Right atrium auricular region (tissue), 2 donors: ENCODE measurements around the gene PTPRO. TPM values are rescaled to one million over a fixed set of nuclear protein-coding genes. Genes with fewer than 3 reads are reported as not detected.

ENCODE experiments used
- DNase-seq: peaks from one replicate; pipeline ENCODE4 v3.0.0-alpha.2; 2019; ENCODE audit warnings: low spot score
- H3K27ac ChIP-seq, 2 donors: fragments of 200-600 bp; sonication (generic); 1 replicate in 1 of 2; 2 replicates in 1 of 2; pipeline ENCODE4 v1.5.1; 2016 to 2019
- H3K27me3 ChIP-seq, 2 donors: fragments of 200-600 bp; sonication (generic); one replicate each; pipeline versions ENCODE4 v1.5.1 to v1.6.0; 2017 to 2019
- H3K36me3 ChIP-seq: fragments of 200-600 bp; sonication (generic); one replicate; pipeline ENCODE4 v1.5.1; 2016
- H3K4me1 ChIP-seq, 2 donors: fragments of 200-600 bp; sonication (generic); one replicate each; pipeline versions ENCODE4 v1.5.1 to v1.6.0; 2017 to 2019
- H3K4me3 ChIP-seq, 2 donors: fragments of 200-600 bp; sonication (generic); 1 replicate in 1 of 2; 2 replicates in 1 of 2; pipeline ENCODE4 v1.5.1; 2017 to 2019; ENCODE audit warnings: mild to moderate bottlenecking in 1 of 2, moderate library complexity in 1 of 2
- H3K9me3 ChIP-seq, 2 donors: fragments of 200-600 bp; sonication (generic); one replicate each; pipeline ENCODE4 v1.5.1; 2019
- CTCF ChIP-seq, 2 donors: fragments of 200-600 bp; sonication (generic); IDR thresholded peaks; one replicate each; pipeline ENCODE4 v1.5.1; 2019; ENCODE audit warnings: antibody characterized with exemption in 2 of 2
- total RNA-seq, 2 donors: library from RNA; depleted of rRNA; stranded (reverse); fragments of >200 nt; gene quantifications; one replicate each; pipeline ENCODE4 v1.1.0, GENCODE V29; 2016

The PTPRO gene
- total RNA-seq, 2 donors from 2014 or later: 0.30 to 2.9 TPM

GRCh38 chr12:15335959-15336358 is 13.7 kb downstream of the PTPRO start:
- H3K27me3 ChIP-seq: no peaks in the 10 kb centered on the region
- no peaks in the 10 kb centered on the region for H3K4me1 ChIP-seq
- H3K9me3 ChIP-seq: no peaks in the 10 kb centered on the region
- no peak overlapping the region for H3K4me3 ChIP-seq
- no peak overlapping the region for H3K27ac ChIP-seq
- TF ChIP-seq CTCF (IDR thresholded peaks at IDR 0.05): no peak
- DNase-seq: no peak
- no peaks in the 10 kb centered on the region for H3K36me3 ChIP-seq

- H3K36me3 ChIP-seq: no peaks in the 10 kb centered on the region
These were observed 14.7 kb downstream of the PTPRO start for GRCh38 chr12:15336768-15337553.

GRCh38 chr12:15341371-15341770 is 19.1 kb downstream of the PTPRO start:
- TF ChIP-seq CTCF (IDR thresholded peaks at IDR 0.05): no peak
- Histone ChIP-seq H3K27me3 (no peaks in the 10 kb centered on the region), H3K4me1 (no peaks in the 10 kb centered on the region), H3K4me3 (no peak overlapping the region), H3K9me3 (no peaks in the 10 kb centered on the region), H3K27ac (no peak overlapping the region), H3K36me3 (no peaks in the 10 kb centered on the region)
- DNase-seq: no peak

More at GRCh38 chr12:15336768-15337553, 14.7 kb downstream of the PTPRO start:
- DNase-seq: no peak
- TF ChIP-seq CTCF (IDR thresholded peaks at IDR 0.05): no peak
- no peak overlapping the region for H3K4me3 ChIP-seq
- no peaks in the 10 kb centered on the region for H3K9me3 ChIP-seq
- no peaks in the 10 kb centered on the region for H3K4me1 ChIP-seq
- H3K27ac ChIP-seq: no peak overlapping the region
- no peaks in the 10 kb centered on the region for H3K27me3 ChIP-seq

GRCh38 chr12:15344561-15344960 is 22.3 kb downstream of the PTPRO start:
- H3K4me1 ChIP-seq: no peaks in the 10 kb centered on the region
- H3K27ac ChIP-seq: no peak overlapping the region
- H3K9me3 ChIP-seq: no peaks in the 10 kb centered on the region
- TF ChIP-seq CTCF (IDR thresholded peaks at IDR 0.05): no peak
- no peaks in the 10 kb centered on the region for H3K27me3 ChIP-seq
- DNase-seq: no peak
- H3K36me3 ChIP-seq: no peaks in the 10 kb centered on the region
- no peak overlapping the region for H3K4me3 ChIP-seq

GRCh38 chr12:15346488-15346887 is 24.2 kb downstream of the PTPRO start:
- Histone ChIP-seq H3K27ac (no peak overlapping the region), H3K27me3 (no peaks in the 10 kb centered on the region), H3K4me1 (no peaks in the 10 kb centered on the region), H3K36me3 (no peaks in the 10 kb centered on the region), H3K9me3 (no peaks in the 10 kb centered on the region), H3K4me3 (no peak overlapping the region)
- no peak for TF ChIP-seq CTCF (IDR thresholded peaks at IDR 0.05)
- no peak for DNase-seq

GRCh38 chr12:15350643-15351042 is 28.3 kb downstream of the PTPRO start:
- Histone ChIP-seq H3K36me3 (no peaks in the 10 kb centered on the region), H3K9me3 (no peaks in the 10 kb centered on the region), H3K27ac (no peak overlapping the region), H3K4me3 (no peak overlapping the region), H3K4me1 (no peaks in the 10 kb centered on the region), H3K27me3 (no peaks in the 10 kb centered on the region)
- no peak for DNase-seq
- TF ChIP-seq CTCF (IDR thresholded peaks at IDR 0.05): no peak
